Mucosa of descending colon (tissue), 3 donors: Measurements from ENCODE around the gene CDX1. TPM values are rescaled to one million over a fixed set of nuclear protein-coding genes. Genes with fewer than 3 reads are reported as not detected.

Source experiments
- ATAC-seq: fragments of 200-7000 bp; cut with Tn5 transposase; one replicate; pipeline ENCODE4 v1.9.1; 2020; ENCODE audit warnings: mild to moderate bottlenecking, moderate library complexity
- DNase-seq, 3 donors: peaks; one replicate each; pipeline ENCODE4 v3.0.0-alpha.2; 2020
- H3K36me3 ChIP-seq: fragments of 200-600 bp; one replicate; pipeline ENCODE4 v1.8.0; 2021; ENCODE audit warnings: low read depth, mild to moderate bottlenecking
- H3K4me1 ChIP-seq: fragments of 200-600 bp; one replicate; pipeline ENCODE4 v1.8.0; 2021; ENCODE audit warnings: low read depth, mild to moderate bottlenecking
- H3K4me3 ChIP-seq: fragments of 200-600 bp; one replicate; pipeline ENCODE4 v1.8.0; 2021; ENCODE audit warnings: mild to moderate bottlenecking
- H3K9me3 ChIP-seq: fragments of 200-600 bp; one replicate; pipeline ENCODE4 v1.8.0; 2021; ENCODE audit warnings: mild to moderate bottlenecking
- intact Hi-C, 2 donors: fragments of 100-400 bp; cut with DNase I in 1 of 2; cut with micrococcal nuclease in 1 of 2; formaldehyde crosslinking; loops; one replicate each; pipeline versions ENCODE4 v1.11.0 to v1.11.1; 2022; cut with DNase I, micrococcal nuclease
- total RNA-seq, 3 donors: library from RNA; stranded (reverse); fragmentation: NEBNext Ultra II Directional in 2 of 3; extraction: Animal tissue kit (Norgen Biotek cat#: 25700) in 2 of 3; gene quantifications; one replicate each; pipeline versions ENCODE4 v1.2.1 to v1.2.4, GENCODE V29; 2021 to 2023
- TF ChIP-seq, protein P1 (sequence below): fragments of 200-600 bp; IDR thresholded peaks from one replicate; pipeline ENCODE4 v1.8.0; 2022; ENCODE audit warnings: antibody characterized with exemption, mild to moderate bottlenecking
- donor health status: DM: no; HTN: no; CAD: no; lungs with moderate emphysema.
- donor health status: DM: no; HTN: no; CAD: no.
- donor health status: DM: no; HTN: yes; CAD: no.

CDX1 gene
- total RNA-seq, 3 donors from 2014 or later, result 140 to 306 (median 302) TPM

DNA sequence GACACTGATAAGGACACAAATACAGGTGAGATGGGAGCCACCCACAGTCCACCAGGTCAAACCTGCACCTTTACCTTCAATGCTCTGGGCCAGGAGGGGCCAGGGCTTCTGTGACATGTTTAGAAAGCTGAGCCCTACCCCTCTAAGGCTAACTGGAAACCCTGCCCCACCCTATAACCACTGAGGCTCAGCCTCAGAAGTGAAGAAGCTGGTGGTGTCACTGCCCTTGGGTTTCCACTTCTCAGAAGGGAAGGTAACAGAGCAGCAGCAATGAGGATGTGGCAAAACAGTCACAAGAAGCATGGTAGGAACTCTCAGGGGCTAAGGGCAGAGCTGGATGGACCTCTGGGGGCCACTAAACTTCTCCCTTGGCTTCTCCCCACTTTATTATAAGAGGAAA is 17.0 kb upstream of the CDX1 start:
- TF ChIP-seq, protein P1, sequence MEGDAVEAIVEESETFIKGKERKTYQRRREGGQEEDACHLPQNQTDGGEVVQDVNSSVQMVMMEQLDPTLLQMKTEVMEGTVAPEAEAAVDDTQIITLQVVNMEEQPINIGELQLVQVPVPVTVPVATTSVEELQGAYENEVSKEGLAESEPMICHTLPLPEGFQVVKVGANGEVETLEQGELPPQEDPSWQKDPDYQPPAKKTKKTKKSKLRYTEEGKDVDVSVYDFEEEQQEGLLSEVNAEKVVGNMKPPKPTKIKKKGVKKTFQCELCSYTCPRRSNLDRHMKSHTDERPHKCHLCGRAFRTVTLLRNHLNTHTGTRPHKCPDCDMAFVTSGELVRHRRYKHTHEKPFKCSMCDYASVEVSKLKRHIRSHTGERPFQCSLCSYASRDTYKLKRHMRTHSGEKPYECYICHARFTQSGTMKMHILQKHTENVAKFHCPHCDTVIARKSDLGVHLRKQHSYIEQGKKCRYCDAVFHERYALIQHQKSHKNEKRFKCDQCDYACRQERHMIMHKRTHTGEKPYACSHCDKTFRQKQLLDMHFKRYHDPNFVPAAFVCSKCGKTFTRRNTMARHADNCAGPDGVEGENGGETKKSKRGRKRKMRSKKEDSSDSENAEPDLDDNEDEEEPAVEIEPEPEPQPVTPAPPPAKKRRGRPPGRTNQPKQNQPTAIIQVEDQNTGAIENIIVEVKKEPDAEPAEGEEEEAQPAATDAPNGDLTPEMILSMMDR, result no peak
- DNase-seq (no peak), ATAC-seq (no peak)
- no peaks in the 10 kb centered on the region for H3K4me1 ChIP-seq
- H3K4me3 ChIP-seq, result no peak overlapping the region
- H3K36me3 ChIP-seq, result no peaks in the 10 kb centered on the region
- H3K9me3 ChIP-seq, result no peaks in the 10 kb centered on the region
- intact Hi-C loops, result no loop called here

DNA sequence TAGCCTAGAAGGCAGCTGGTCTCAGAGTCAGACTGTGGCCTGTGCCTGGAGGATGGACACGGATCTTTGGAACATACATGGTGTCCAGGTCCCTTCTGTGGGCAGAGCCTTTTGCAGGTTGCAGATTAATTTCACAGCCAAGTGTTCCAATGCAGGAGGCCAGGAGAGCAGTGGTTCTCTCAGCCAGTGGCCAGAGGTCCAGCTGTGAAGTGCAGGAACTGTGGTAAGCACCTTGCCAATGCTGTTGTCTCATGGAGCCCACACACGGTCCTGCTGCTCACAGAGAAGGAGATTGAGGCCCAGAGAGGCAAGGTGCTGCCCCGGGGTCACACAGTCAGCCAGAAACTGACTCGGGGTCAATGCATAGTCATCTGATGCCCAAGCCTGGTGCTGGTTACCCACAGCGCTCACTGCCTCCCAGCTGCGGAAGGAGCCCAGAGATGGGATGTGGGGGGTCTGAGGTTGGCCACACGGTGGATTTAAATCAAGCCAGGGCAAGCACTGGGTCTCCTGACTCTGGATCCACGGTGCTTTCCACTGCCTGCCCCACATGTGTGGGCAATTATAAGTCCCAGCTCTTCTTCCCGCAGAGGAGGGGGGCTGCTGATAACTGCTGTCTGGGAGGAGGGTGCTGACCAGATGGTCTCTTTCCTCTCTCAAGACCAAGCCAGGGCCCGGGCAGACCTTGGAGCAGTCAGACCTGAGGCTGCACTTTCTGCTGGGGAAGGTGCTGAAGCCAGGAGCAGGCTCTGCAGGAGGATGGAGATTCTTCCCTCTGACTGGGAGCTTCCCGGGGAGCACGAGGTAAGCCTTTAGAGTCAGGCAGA is 13.7 kb upstream of the CDX1 start:
- TF ChIP-seq, protein P1, result no peak
- DNase-seq (no peak), ATAC-seq (no peak)
- H3K9me3 ChIP-seq, result no peaks in the 10 kb centered on the region
- no peaks in the 10 kb centered on the region for H3K4me1 ChIP-seq
- H3K36me3 ChIP-seq, result no peaks in the 10 kb centered on the region
- H3K4me3 ChIP-seq, result no peak overlapping the region
- intact Hi-C loops, result no loop called here

DNA sequence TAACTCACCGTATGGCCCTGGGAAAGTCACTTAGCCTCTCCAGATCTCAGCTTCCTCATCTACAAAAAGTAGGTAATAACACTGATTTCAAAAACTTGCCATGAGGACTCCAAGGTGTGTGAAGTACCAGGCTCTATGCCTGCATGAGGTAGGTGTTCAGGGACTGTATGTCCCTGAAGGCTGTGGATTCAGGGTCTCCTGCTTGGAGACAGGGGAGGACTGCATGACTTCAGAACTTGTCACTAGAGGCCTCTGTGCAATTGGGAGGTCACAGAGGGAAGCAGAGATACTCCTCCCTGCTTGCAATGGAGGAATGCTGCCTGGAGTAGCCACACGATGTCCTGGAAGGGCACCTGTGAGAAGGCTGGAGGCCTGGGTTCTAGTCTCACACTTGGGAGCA is 13.1 kb upstream of the CDX1 start:
- DNase-seq (no peak), ATAC-seq (no peak)
- Histone ChIP-seq H3K9me3 (no peaks in the 10 kb centered on the region), H3K4me1 (no peaks in the 10 kb centered on the region), H3K36me3 (no peaks in the 10 kb centered on the region), H3K4me3 (no peak overlapping the region)
- intact Hi-C loops, result no loop called here
- TF ChIP-seq, protein P1, result no peak

DNA sequence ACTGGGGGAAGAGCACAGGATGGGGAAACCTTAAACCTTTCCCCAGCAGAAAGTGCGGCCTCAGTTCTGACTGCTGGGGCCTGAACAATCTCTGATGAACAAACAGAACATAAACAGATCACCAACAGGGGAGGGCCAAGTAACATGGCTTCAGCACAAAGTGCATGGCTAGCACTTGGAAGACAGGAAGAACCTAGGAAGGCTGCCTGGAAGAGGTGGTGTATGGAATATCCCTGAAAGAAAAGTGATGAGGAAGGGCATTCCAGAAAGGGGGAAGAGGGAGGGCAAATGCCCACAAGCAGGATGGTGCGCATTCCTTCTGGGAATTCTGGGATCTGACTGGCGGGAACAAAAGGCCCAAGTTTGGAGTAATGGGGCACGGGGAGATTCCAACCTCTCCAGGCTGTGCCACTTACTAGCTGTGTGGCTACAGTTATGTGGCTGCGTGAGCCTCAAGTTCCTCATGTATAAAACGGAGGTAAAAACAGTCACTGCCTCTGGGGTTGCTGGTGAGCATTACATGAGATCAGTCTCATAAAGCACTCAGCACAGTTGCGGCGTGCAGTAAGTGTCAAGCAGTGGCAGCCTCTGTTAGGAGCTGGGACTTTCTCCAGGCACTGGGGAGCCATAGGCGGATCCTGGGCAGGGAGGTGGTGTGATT is 12.5 kb upstream of the CDX1 start:
- TF ChIP-seq, protein P1, result no peak
- Histone ChIP-seq H3K4me1 (no peaks in the 10 kb centered on the region), H3K36me3 (no peaks in the 10 kb centered on the region), H3K4me3 (no peak overlapping the region), H3K9me3 (no peaks in the 10 kb centered on the region)
- ATAC-seq (peak; percentile 20), DNase-seq (no peak)
- intact Hi-C loops, result no loop called here

DNA sequence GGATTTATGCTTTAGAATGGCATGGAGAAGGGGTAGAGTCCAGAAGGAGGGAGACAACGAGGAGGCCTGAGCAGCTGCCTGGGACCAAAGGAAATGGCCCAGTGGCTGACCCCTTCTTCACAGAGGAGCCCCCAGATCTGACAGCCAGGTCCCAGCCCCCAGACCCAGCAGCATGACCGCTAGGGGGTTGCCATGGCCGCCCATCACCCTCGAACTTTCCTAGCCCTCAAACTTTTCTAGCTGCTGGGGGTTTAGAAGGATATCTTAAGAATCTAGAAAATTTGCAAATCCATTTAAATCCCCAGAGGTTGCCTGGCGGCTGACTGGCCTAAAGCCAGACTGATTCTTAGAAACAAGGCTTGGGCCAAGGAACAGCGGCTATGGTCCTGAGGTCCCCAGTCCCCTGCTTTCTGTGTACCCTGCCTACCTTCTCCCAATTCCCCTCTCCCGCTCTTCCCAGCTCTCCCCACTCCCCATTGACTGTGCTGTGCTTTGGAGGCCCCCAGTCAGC is 11.9 kb upstream of the CDX1 start:
- intact Hi-C loops, result no loop called here
- ATAC-seq (no peak), DNase-seq (no peak)
- Histone ChIP-seq H3K9me3 (no peaks in the 10 kb centered on the region), H3K4me3 (no peak overlapping the region), H3K36me3 (no peaks in the 10 kb centered on the region), H3K4me1 (no peaks in the 10 kb centered on the region)
- TF ChIP-seq, protein P1, result no peak
